A549 (cell line): ENCODE measurements around the gene BOLA3. TPM values are rescaled to one million over a fixed set of nuclear protein-coding genes. Genes with fewer than 3 reads are reported as not detected.

Experiments
- ATAC-seq, 2 experiments: fragments of 200-7000 bp in 1 of 2; fragments of >200 bp in 1 of 2; cut with Nextera tagmentation in 1 of 2; cut with Tn5 transposase in 1 of 2; 3 replicates each; pipeline versions ENCODE4 v1.8.0 to v1.9.1; 2018 to 2020; ENCODE audit warnings: mild to moderate bottlenecking in 1 of 2, moderate library complexity in 1 of 2
- CTCF ChIA-PET: fragments of 300-600 bp; sonication (Branson Sonifier 250); formaldehyde crosslinking; extraction: SDS; loops from one replicate; lab custom pipeline; 2021; ENCODE audit warnings: antibody characterized with exemption, inconsistent platforms; lab: Yijun Ruan, JAX
- POLR2A ChIA-PET: fragments of 350-600 bp; formaldehyde crosslinking; extraction: SDS; loops from one replicate; lab custom pipeline; 2021; ENCODE audit warnings: antibody characterized with exemption, inconsistent platforms; lab: Yijun Ruan, JAX
- DNase-seq, 2 experiments: peaks; one replicate each; pipeline versions ENCODE4 v3.0.0 to v3.0.0-alpha.2; 2011 to 2016; ENCODE audit warnings: low read depth in 1 of 2, low spot score in 1 of 2
- FAIRE-seq: peaks from 2 replicates; lab custom pipeline; 2011; peaks lifted over from hg19 to GRCh38; lab: Jason Lieb, UNC
- H3K27ac ChIP-seq, 2 experiments: fragments of >200 bp; sonication (Bioruptor Twin); formaldehyde crosslinking; 3 replicates each; pipeline ENCODE4 v1.5.1; 2016 to 2017
- H3K4me1 ChIP-seq: fragments of >200 bp; sonication (Bioruptor Twin); formaldehyde crosslinking; 3 replicates; pipeline ENCODE4 v1.6.1; 2016
- H3K4me2 ChIP-seq: fragments of >200 bp; sonication (Bioruptor Twin); formaldehyde crosslinking; 3 replicates; pipeline ENCODE4 v1.6.1; 2016
- H3K4me3 ChIP-seq: fragments of >200 bp; sonication (Bioruptor Twin); formaldehyde crosslinking; 3 replicates; pipeline ENCODE4 v1.5.1; 2016
- H3K9me3 ChIP-seq: fragments of >200 bp; sonication (Bioruptor Twin); formaldehyde crosslinking; 3 replicates; pipeline ENCODE4 v1.6.1; 2016
- CBX2 ChIP-seq: fragments of 200-600 bp; sonication (generic); IDR thresholded peaks from 2 replicates; pipeline ENCODE4 v1.6.1; 2016; ENCODE audit warnings: low read depth, mild to moderate bottlenecking, borderline replicate concordance
- CBX8 ChIP-seq: fragments of 200-600 bp; sonication (generic); IDR thresholded peaks from 2 replicates; pipeline ENCODE4 v1.6.1; 2016
- CHD4 ChIP-seq: fragments of 200-600 bp; sonication (generic); IDR thresholded peaks from 2 replicates; pipeline ENCODE4 v1.6.1; 2016; ENCODE audit warnings: antibody characterized with exemption, mild to moderate bottlenecking, borderline replicate concordance
- HOXB5 ChIP-seq: fragments of 250-450 bp; sonication (Bioruptor Pico); IDR thresholded peaks from 2 replicates; pipeline ENCODE4 v1.5.0; 2020; ENCODE audit warnings: mild to moderate bottlenecking, moderate library complexity
- JUN ChIP-seq, 2 experiments: fragments of >200 bp; sonication (Bioruptor Twin); formaldehyde crosslinking; IDR thresholded peaks; 2 replicates in 1 of 2; 3 replicates in 1 of 2; pipeline ENCODE4 v1.6.1; 2016 to 2017
- KDM1A ChIP-seq: fragments of 200-600 bp; sonication (generic); IDR thresholded peaks from 2 replicates; pipeline ENCODE4 v1.6.1; 2016; ENCODE audit warnings: low read depth, mild to moderate bottlenecking
- NFE2L2 ChIP-seq: fragments of 150-350 bp; conservative IDR thresholded peaks from 2 replicates; pipeline ENCODE4 v1.6.1; 2014; ENCODE audit warnings: low read length
- NR3C1 ChIP-seq: fragments of >200 bp; sonication (Bioruptor Twin); formaldehyde crosslinking; IDR thresholded peaks from 3 replicates; pipeline ENCODE4 v1.6.1; 2017
- RFX5 ChIP-seq: fragments of 450-650 bp; IDR thresholded peaks from 2 replicates; pipeline ENCODE4 v1.7.1; 2014; ENCODE audit warnings: antibody characterized with exemption, mild to moderate bottlenecking, moderate library complexity
- TP53 ChIP-seq: fragments of 250-450 bp; sonication (Bioruptor Pico); IDR thresholded peaks from 2 replicates; pipeline ENCODE4 v1.5.0; 2021; ENCODE audit warnings: mild to moderate bottlenecking, moderate library complexity
- USF2 ChIP-seq: fragments of 450-650 bp; IDR thresholded peaks from 2 replicates; pipeline ENCODE4 v1.6.1; 2014; ENCODE audit warnings: antibody characterized with exemption
- ZFP36 ChIP-seq: fragments of 450-650 bp; IDR thresholded peaks from 2 replicates; pipeline ENCODE4 v1.6.1; 2014; ENCODE audit warnings: borderline replicate concordance; ENCODE audit not compliant: partially characterized antibody
- WGBS: methylation state at CpG from one replicate; pipeline ENCODE4 v1.1.6; 2017; ENCODE audit errors: missing lambda C conversion rate; 5-methylcytosine and 5-hydroxymethylcytosine counted together
- polyA plus RNA-seq, 4 experiments: library from polyadenylated mRNA; depleted of rRNA in 3 of 4; stranded (reverse); fragments of >200 nt; fragmentation: RNase III in 1 of 4; extraction: RNeasy Plus Mini Kit Qiagen cat#74134 plus additional on column Dnase treatment in 1 of 4; gene quantifications; 2 replicates in 3 of 4; 3 replicates in 1 of 4; pipeline ENCODE4 v1.2.3, GENCODE V29; 2011 to 2017
- TF ChIP-seq, protein P1 (sequence below): fragments of 200-600 bp; sonication (generic); IDR thresholded peaks from 2 replicates; pipeline ENCODE4 v1.6.1; 2016; ENCODE audit warnings: antibody characterized with exemption, mild to moderate bottlenecking, moderate library complexity
- TF ChIP-seq, protein P2 (sequence below): IDR thresholded peaks from 2 replicates; pipeline ENCODE4 v1.6.1; 2012; ENCODE audit warnings: low read depth, borderline replicate concordance

BOLA3 gene
- polyA plus RNA-seq, 2 of the 4 experiments (the other 2 are of a cell fraction) = 136 to 139 TPM

DNA sequence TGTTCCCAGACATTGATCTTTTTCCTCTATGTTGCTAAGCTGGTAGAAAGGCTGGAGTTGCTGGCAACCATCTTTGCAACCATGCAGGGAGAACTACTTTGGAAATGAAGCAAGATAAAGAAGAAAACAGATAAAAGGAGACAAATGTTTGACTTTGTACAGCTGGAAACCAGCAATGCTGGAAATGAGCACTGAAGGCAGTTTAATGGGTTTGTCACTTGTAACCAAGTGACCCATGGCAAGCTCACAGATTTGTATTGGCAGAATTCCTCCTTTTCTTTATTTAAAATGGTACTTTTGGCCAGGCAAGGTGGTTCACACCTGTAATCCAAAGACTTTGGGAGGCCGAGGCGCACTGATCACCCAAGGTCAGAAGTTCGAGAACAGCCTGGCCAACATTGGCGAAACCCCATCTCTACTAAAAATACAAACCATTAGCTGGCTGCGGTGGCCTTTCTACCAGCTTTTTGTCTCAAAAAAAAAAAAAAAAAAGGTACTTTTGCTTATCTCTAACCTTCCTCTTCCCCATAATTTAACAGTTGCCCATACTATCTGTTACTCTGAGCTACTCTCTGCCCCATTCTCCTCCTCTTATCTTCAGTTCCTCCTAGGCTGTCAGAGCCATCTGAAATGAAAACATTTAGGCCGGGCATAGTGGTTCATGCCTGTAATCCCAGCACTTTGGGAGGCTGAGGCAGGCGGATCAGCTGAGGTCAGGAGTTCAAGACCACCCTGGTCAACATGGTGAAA, 2.0 kb upstream of the BOLA3 start:
- ChIA-PET POLR2A (interaction anchor here (1.1 kb wide), 1 partner anchor 29 kb away, joined by 5 read pairs; no protein-coding TSS in a partner anchor), CTCF (interaction anchor here (0.9 to 6.7 kb wide), 11 partner anchors 11 to 334 kb away, joined by 3 to 100 read pairs (median 9); partner anchors contain the start of genes MOB1A, MTHFD2 and STAMBP)
- H3K4me2 ChIP-seq = no peak overlapping the region
- DNase-seq = no peak
- ATAC-seq = no peak
- WGBS = 95% methylated on average over 7 of the region's 7 CpGs
- TF ChIP-seq RFX5 (no peak), USF2 (no peak), JUN (IDR thresholded peaks at IDR 0.05) (no peak)
- TF ChIP-seq, protein P1, sequence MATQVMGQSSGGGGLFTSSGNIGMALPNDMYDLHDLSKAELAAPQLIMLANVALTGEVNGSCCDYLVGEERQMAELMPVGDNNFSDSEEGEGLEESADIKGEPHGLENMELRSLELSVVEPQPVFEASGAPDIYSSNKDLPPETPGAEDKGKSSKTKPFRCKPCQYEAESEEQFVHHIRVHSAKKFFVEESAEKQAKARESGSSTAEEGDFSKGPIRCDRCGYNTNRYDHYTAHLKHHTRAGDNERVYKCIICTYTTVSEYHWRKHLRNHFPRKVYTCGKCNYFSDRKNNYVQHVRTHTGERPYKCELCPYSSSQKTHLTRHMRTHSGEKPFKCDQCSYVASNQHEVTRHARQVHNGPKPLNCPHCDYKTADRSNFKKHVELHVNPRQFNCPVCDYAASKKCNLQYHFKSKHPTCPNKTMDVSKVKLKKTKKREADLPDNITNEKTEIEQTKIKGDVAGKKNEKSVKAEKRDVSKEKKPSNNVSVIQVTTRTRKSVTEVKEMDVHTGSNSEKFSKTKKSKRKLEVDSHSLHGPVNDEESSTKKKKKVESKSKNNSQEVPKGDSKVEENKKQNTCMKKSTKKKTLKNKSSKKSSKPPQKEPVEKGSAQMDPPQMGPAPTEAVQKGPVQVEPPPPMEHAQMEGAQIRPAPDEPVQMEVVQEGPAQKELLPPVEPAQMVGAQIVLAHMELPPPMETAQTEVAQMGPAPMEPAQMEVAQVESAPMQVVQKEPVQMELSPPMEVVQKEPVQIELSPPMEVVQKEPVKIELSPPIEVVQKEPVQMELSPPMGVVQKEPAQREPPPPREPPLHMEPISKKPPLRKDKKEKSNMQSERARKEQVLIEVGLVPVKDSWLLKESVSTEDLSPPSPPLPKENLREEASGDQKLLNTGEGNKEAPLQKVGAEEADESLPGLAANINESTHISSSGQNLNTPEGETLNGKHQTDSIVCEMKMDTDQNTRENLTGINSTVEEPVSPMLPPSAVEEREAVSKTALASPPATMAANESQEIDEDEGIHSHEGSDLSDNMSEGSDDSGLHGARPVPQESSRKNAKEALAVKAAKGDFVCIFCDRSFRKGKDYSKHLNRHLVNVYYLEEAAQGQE = no peak
- no peaks in the 10 kb centered on the region for H3K9me3 ChIP-seq
- no peak overlapping the region for H3K27ac ChIP-seq
- no peak for FAIRE-seq
- H3K4me3 ChIP-seq = no peak overlapping the region
- peaks cover 15% of the 10 kb centered on the region for H3K4me1 ChIP-seq

- Histone ChIP-seq H3K4me3 (no peak overlapping the region), H3K9me3 (no peaks in the 10 kb centered on the region), H3K4me2 (no peak overlapping the region), H3K4me1 (peaks cover 15% of the 10 kb centered on the region), H3K27ac (no peak overlapping the region)
- TF ChIP-seq NFE2L2 = no peak
- no peak for FAIRE-seq
- DNase-seq = no peak
- POLR2A ChIA-PET = interaction anchor here (0.6 kb wide), 1 partner anchor 29 kb away, joined by 4 read pairs; the partner anchor contains the start of gene MOB1A
- CTCF ChIA-PET = interaction anchor here (0.9 to 6.7 kb wide), 9 partner anchors 11 to 333 kb away, joined by 3 to 100 read pairs (median 8); partner anchors contain the start of genes MTHFD2 and STAMBP
- WGBS = 85% methylated on average over 5 of the region's 5 CpGs
- ATAC-seq = no peak
These were observed 1.5 kb upstream of the BOLA3 start for GRCh38 chr2:74149247-74149525.

- TF ChIP-seq TP53 (CRISPR knock-in tag) (0 out of 2 replicates have a peak, but pooled peaks have one; percentile 5), KDM1A (no peak)
- CTCF ChIA-PET = interaction anchor here (0.5 to 6.7 kb wide), 14 partner anchors 10 to 326 kb away, joined by 3 to 100 read pairs (median 6); partner anchors contain the start of genes MTHFD2 and STAMBP
These were observed 940 bp upstream of the BOLA3 start for GRCh38 chr2:74148457-74149246.

GRCh38 chr2:74146929-74147726, 584 bp downstream of the BOLA3 start:
- 5% methylated on average over 29 of the region's 29 CpGs for WGBS
- CTCF ChIA-PET = interaction anchor here (0.7 to 6.7 kb wide), 20 partner anchors 9 to 324 kb away, joined by 3 to 100 read pairs (median 4); partner anchors contain the start of gene MTHFD2
- TF ChIP-seq NR3C1 (no peak), JUN (IDR thresholded peaks at IDR 0.05) (no peak), CBX2 (no peak), CHD4 (no peak), ZFP36 (no peak), CBX8 (no peak), HOXB5 (CRISPR knock-in tag) (no peak)
- TF ChIP-seq, protein P2, sequence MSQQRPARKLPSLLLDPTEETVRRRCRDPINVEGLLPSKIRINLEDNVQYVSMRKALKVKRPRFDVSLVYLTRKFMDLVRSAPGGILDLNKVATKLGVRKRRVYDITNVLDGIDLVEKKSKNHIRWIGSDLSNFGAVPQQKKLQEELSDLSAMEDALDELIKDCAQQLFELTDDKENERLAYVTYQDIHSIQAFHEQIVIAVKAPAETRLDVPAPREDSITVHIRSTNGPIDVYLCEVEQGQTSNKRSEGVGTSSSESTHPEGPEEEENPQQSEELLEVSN = no peak
- Histone ChIP-seq H3K27ac (peak overlapping the region; percentile 88 to 94), H3K4me1 (peaks cover 15% of the 10 kb centered on the region), H3K4me3 (peak overlapping the region; percentile 82), H3K9me3 (no peaks in the 10 kb centered on the region), H3K4me2 (peak overlapping the region; percentile 94)
- POLR2A ChIA-PET = interaction anchor here (0.5 to 0.7 kb wide), 3 partner anchors 20 to 468 kb away, joined by 3 to 4 read pairs (median 3); no protein-coding TSS in a partner anchor
- peak in 1 of 2 experiments; percentile 28 for DNase-seq
- FAIRE-seq = no peak
- ATAC-seq = no peak; a peak in 3 of 6 replicates

More at GRCh38 chr2:74148457-74149246, 940 bp upstream of the BOLA3 start:
- H3K9me3 ChIP-seq = no peaks in the 10 kb centered on the region
- DNase-seq (no peak), ATAC-seq (peak; percentile 1 to 4; a peak in 3 of 6 replicates), FAIRE-seq (no peak)
- H3K4me2 ChIP-seq = peak overlapping the region; percentile 94
- H3K4me3 ChIP-seq = peak overlapping the region; percentile 82
- H3K27ac ChIP-seq = peak overlapping the region; percentile 88 to 94
- POLR2A ChIA-PET = interaction anchor here (0.6 kb wide), 2 partner anchors 20 to 30 kb away, joined by 4 to 5 read pairs; partner anchors contain the start of gene MOB1A
- WGBS = 89% methylated on average over 16 of the region's 16 CpGs
- peaks cover 15% of the 10 kb centered on the region for H3K4me1 ChIP-seq
